ENCODE measurements around the gene WBP11. TPM values are rescaled to one million over a fixed set of nuclear protein-coding genes. Genes with fewer than 3 reads are reported as not detected.

Gene WBP11
- total and polyA plus RNA-seq, 2 of the 13 experiments (the other 11 are each of a cell fraction or from before 2014, with no cell fraction given), result 7.6 to 31.0 TPM

- no peak for TF ChIP-seq ZKSCAN8 (CRISPR knock-in tag; IDR thresholded peaks at IDR 0.05; ENCODE audit: borderline replicate concordance)
- TF ChIP-seq CCDC6 (CRISPR knock-in tag; IDR thresholded peaks at IDR 0.05), result peak; percentile 29; the same call in 1 of the 2 replicates
- TF ChIP-seq POLR2AphosphoS2 (IDR thresholded peaks at IDR 0.05; ENCODE audit: low read depth, low read length), result no peak
- TF ChIP-seq SPEN (CRISPR knock-in tag; IDR thresholded peaks at IDR 0.05; ENCODE audit: low read depth), result peak; percentile 47; the same call in 1 of the 2 replicates
- TF ChIP-seq EEA1 (CRISPR knock-in tag; IDR thresholded peaks at IDR 0.05; ENCODE audit: borderline replicate concordance), result peak; percentile 88; the same call in 1 of the 2 replicates
- no peak for TF ChIP-seq SRSF9 (IDR thresholded peaks at IDR 0.05; ENCODE audit: borderline replicate concordance, insufficient read depth, low read depth, low read length, poor library complexity, severe bottlenecking)
- peak; percentile 86 for TF ChIP-seq GMEB1 (CRISPR knock-in tag; IDR thresholded peaks at IDR 0.05; ENCODE audit: borderline replicate concordance)
- TF ChIP-seq ZNF17 (CRISPR knock-in tag; IDR thresholded peaks at IDR 0.05), result no peak
- peak; percentile 41 for TF ChIP-seq CREM (IDR thresholded peaks at IDR 0.05)
- no peak for TF ChIP-seq CREM (CRISPR knock-in tag; IDR thresholded peaks at IDR 0.05)
- TF ChIP-seq ZNF7 (CRISPR knock-in tag; IDR thresholded peaks at IDR 0.05), result no peak
- no peak; the same call in 1 of the 2 replicates for TF ChIP-seq MEF2D (CRISPR knock-in tag; IDR thresholded peaks at IDR 0.05)
- peak; percentile 18; the same call in 1 of the 2 replicates for TF ChIP-seq ZSCAN5A (CRISPR knock-in tag; IDR thresholded peaks at IDR 0.05; ENCODE audit: borderline replicate concordance)
- no peak for TF ChIP-seq CEBPB (IDR thresholded peaks at IDR 0.05; ENCODE audit: borderline replicate concordance, low read depth, low read length)
- no peak; a peak in 1 of 4 replicates for TF ChIP-seq KLF16 (CRISPR knock-in tag; IDR thresholded peaks at IDR 0.05)
- TF ChIP-seq MAX (IDR thresholded peaks at IDR 0.05), result peak; percentile 61
- no peak; the same call in 1 of the 2 replicates for TF ChIP-seq ZNF704 (CRISPR knock-in tag; IDR thresholded peaks at IDR 0.05; ENCODE audit: borderline replicate concordance)
- no peak; the same call in 1 of the 2 replicates for TF ChIP-seq ZNF354B (CRISPR knock-in tag; IDR thresholded peaks at IDR 0.05)
- peak; percentile 29; the same call in 1 of the 2 replicates for TF ChIP-seq SMYD3 (CRISPR knock-in tag; IDR thresholded peaks at IDR 0.05)
- peak; percentile 40; the same call in 1 of the 2 replicates for TF ChIP-seq HINFP (CRISPR knock-in tag; IDR thresholded peaks at IDR 0.05; ENCODE audit: low read depth)
- TF ChIP-seq YEATS4 (CRISPR knock-in tag; IDR thresholded peaks at IDR 0.05; ENCODE audit: borderline replicate concordance), result peak; percentile 50; the same call in 1 of the 2 replicates
- no peak for TF ChIP-seq ZNF546 (CRISPR knock-in tag; conservative IDR thresholded peaks at IDR 0.05)
- TF ChIP-seq ZNF709 (CRISPR knock-in tag; IDR thresholded peaks at IDR 0.05), result peak; percentile 49; the same call in 1 of the 2 replicates
- no peak for TF ChIP-seq PRPF4 (IDR thresholded peaks at IDR 0.05; ENCODE audit: low read depth, low read length, poor library complexity, severe bottlenecking)
These were observed 33.2 kb downstream of the WBP11 start (continued) for GRCh38 chr12:14769969-14770495.
